NCI-H2196 treated with DMSO at 0.1 percent for 48 hours (cell line): Measurements from ENCODE around the gene SF3B3.
"Not testable (repeated sequence)": the region's sequence is repeated elsewhere in the genome, so short reads cannot be mapped to it uniquely, and the experiment has no call there.

Experiments
- DNase-seq: peaks from one replicate; lab custom pipeline; 2025; ENCODE audit not compliant: unreplicated experiment; lab: John Stamatoyannopoulos, UW

Gene SF3B3

DNA sequence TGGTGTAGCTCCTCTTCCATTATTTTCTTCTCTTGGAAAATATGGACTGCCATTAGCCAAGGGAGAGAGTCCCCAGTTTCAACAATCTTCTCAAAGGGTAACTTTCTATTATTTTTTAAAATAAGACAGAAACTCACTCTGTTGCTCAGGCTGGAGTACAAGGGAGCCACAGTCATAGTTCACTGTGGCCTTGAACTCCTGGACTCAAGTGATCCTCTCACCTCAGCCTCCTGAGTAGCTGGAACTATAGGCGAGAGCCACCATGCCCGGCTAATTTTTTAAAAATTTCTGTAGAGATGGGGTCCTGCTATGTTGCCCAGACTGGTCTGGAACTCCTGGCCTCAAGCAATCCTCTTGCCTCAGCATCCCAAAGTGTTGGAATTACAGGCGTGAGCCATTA lies 13.4 kb upstream of the SF3B3 start:
- no peak for DNase-seq

- DNase-seq = no peak
These were observed 11.8 kb upstream of the SF3B3 start for GRCh38 chr16:70511833-70512232.

- no peak for DNase-seq
These were observed 11.2 kb upstream of the SF3B3 start for GRCh38 chr16:70512456-70512855.

DNA sequence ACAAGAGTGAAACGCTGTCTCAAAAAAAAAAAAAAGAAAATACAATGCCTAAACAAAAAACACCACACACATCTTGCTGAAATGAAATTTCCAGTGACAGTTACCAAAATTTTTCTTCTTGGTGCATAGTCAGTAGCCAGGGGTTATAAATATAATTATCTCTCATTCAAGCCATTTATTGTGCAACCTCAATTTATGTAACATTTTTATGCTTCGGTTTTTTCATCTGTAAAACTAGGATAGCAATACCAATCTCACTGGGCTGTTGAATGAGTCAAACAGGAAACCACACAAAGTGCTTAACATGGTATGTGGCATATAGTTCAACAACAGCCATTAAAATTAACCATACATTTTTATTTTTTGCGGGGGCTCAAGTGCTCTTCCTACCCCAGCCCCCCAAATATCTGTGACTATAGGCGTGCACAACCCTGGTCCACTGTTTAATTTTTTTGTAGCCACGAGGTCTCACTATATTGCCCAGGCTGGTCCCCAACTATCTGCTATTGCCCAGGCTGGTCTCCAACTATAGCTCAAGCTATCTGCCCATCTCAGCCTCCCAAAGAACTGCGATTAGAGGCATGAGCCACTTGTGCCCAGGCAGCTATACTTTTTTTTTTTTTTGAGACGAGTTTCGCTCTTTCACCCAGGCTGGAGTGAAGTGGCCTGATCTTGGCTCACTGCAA lies 2.9 kb upstream of the SF3B3 start:
- DNase-seq = no peak

DNA sequence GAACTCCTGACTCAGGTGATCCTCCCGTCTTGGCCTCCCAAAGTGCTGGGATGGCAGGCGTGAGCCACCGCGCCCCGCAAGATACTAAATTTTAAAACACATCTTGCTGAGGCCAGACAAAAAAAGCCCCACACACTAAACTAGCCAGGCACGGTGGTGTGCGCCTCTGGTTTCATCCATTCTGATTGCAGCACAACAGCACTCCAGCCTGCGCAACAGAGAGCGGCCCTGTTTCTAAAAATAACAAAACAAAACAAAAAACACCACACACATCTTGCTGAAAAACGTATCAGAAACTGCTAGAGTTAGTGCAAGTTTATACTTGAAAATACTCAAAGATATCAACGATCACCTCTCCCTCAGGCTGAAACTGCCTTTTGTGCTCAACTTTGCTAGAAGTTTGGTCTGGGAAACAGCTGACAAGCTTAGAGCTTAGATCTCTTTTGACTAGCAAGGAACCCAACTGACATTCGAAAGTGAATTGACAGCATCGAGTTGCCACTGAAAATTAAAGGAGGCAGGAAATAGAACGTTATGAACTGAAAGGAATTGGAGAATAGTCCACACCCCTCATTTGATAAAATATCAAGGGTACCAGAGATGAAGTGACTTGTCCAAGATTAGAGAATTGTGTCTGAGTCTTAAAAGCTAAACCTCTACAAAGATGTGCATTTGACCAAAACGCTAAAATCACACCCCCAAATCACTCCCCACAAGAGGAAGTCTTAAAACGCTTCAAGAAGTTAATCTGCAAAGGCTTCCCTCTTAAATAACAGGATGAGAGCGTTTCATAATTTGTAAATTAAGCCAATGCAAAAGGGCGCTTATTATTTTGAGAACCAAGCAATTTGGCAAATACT lies 1.2 kb upstream of the SF3B3 start:
- DNase-seq = no peak

DNA sequence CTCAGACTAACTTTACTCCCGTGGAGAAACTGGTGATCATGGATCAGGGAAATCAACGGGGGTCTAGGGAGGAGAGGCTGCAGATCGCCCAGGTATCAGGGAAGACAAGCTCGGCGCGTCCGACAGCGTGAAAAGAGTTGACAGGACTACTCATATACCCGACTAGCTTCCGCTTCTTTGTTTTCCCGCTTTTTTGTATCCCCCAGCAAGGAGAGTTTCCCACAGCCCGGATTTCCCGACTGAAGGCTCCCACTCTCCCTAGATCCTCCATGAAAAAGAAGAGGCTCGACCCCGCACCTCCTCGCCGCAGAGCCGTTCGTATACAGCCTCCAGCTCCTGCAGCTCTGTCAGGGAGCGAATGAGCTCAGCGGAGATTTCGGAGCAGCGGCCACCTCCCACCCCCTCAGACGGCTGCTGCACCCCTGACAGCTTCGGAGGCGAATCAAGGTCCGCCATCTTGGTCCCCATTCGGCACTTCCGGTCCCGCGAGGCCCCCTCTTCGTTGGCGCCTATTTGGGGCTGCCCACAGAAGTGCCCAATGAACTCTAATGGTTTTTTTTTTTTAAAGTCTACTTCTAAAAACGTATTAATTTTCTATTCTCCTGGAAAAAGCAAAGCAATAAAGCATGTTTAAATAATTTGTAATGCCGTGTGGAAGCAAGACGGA lies 407 bp upstream of the SF3B3 start, which contains the start of gene COG4:
COG4 (minus strand) TSS at position 479 of the 667 bp plus-strand sequence; CDS start at position 468, 11 bp downstream.
- DNase-seq = peak; percentile 44

DNA sequence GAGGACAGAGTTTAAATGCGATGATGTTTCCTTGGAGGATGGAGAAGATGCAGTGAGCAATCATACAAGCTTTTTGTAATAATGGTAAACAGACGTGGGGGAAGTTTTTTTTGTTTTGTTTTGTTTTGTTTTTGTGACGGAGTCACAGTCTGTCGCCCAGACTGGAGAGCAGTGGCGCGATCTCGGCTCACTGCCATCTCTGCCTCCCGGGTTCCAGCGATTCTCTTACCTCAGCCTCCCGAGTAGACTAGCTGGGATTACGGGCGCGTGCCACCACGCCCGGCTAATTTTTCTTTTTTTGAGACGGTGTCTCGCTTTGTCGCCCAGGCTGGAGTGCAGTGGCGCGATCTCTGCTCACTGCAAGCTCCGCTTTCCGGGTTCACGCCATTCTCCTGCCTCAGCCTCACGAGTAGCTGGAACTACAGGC lies 796 bp downstream of the SF3B3 start:
- not testable (repeated sequence) for DNase-seq

GRCh38 chr16:70526403-70526802 lies 2.8 kb downstream of the SF3B3 start:
- no peak for DNase-seq

DNA sequence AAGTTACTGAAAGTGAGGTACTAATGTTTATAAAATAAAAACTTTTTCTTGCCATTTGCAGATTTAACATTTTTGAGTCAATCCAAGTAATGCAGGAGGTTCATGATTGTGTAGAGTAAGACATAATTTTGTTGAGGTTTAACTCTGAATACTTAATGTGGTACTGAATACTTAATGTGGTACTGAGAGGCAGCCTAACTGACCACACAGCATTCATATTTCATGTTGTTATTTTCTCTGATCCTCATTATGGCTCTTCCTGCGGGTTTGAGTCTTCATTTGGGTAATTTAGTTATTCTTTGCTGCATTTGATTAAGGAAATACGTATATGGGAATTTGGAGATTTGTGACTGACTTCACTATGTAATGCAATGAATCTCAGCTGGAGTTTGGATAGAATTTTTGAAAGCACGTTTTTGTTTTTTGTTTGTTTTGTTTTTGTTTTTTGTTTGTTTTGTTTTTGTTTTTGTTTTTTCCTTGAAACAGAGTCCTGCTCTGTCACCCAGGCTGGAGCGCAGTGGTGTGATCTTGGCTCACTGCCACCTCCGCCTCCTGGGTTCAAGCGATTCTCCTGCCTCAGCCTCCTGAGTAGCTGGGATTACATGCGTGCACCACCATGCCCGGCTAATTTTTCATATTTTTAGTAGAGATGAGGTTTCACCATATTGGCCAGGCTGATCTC lies 3.8 kb downstream of the SF3B3 start:
- no peak for DNase-seq

DNA sequence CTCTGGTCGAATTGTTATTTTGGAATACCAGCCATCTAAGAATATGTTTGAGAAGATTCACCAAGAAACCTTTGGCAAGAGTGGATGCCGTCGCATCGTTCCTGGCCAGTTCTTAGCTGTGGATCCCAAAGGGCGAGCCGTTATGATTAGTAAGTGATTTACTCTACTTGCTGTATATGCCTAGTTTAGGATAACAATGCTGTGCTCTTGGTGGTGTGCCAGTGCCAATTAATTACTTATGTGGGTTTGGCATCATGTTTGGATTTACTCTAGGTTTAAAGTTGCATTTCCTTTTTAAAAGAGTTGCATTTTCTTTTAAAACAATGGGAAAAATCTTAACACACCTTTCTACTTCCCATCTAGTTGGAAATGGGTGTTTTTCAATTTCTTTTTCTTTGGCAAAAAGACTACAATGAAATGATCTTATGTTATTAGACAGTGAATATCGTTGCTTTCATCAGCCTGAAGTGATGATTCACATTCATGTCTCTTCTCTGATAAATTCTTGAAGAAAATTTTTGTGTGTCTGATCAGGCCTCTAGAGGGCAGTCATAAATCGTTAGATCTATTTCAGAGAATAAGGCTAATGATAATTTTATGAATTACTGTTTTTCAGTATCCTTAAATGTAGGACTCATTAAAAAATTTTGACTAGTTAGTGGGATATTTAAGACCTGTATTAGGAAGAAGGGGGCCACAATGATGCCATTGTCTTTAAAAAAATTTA lies 5.6 kb downstream of the SF3B3 start:
- DNase-seq = no peak

- DNase-seq = not testable (repeated sequence)
These were observed 6.3 kb downstream of the SF3B3 start for GRCh38 chr16:70529954-70530353.

DNA sequence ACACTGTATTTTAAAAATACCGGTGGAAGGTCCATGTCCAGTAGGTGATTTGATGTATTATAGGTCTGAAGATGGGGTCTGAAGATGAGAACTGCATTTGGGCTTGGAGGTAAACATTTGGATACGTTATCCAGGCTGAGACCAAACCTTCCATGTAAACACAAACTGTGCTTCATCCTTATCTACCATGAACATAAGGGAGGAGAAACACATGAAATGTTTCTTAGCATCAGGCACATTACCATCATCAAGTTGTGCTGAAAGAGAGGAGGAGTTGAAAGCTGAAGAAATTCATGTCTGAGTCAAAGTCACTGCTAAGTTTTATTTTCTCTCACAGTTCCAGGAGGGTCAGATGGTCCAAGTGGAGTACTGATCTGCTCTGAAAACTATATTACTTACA lies 11.4 kb downstream of the SF3B3 start:
- DNase-seq = no peak

- no peak for DNase-seq
These were observed 17.4 kb downstream of the SF3B3 start for GRCh38 chr16:70540994-70541393.

DNA sequence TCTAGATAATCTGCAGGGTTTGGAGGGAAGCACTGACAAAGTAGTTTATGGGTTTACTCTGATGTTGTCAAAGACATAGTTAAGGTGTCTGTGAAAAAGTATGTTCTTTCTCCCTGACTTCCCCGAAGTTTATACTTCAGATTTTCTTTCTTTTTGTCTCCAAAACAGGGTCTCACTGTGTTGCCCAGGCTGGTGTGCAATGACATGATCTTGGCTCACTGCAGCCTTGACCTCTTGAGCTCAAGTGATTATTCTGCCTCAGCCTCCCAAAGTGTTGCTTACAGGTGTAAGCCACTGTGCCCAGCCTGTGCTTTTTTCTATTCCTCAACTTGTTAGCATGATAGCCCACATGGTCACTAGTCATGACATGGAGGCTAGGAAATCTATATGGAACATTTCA lies 20.9 kb downstream of the SF3B3 start:
- no peak for DNase-seq

DNA sequence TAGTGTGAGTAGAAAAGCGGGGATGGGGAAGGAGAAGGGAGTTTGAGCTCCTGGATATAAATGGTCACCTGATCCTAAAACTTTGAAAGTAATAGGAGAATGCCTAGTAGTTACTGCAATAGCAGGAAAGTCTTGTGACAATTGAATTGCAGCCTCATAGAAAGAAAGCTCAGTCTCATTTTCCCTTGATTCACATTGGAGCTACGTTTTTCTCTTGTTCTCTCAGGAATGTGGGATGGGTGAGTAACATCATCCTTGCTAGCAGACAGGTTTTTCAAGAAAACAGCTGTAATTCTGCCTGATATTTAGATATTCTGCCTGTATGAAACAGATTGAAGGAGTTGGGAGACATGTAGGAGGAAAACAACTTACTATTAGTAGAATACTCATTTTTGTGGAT lies 25.3 kb downstream of the SF3B3 start:
- DNase-seq = no peak

- no peak for DNase-seq
These were observed 26.5 kb downstream of the SF3B3 start for GRCh38 chr16:70550082-70550481.

- no peak for DNase-seq
These were observed 28.2 kb downstream of the SF3B3 start for GRCh38 chr16:70551788-70552187.

DNA sequence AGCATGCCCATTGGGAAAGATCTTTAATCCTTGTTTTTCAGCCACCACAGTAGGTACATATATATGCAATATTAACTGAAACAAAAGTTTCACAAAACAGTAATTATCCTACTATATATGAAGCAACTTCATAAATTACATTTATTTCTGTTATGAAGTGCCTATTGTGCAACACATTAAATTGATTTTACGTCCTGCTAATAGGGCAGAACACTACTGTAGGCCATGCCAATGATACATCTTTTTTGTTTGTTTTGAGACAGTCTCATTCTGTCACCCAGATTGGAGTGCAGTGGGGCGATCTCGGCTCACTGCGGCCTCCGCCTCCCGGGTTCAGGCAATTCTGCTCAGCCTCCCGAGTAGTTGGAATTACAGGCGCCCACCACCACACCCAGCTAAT lies 29.1 kb downstream of the SF3B3 start:
- no peak for DNase-seq

DNA sequence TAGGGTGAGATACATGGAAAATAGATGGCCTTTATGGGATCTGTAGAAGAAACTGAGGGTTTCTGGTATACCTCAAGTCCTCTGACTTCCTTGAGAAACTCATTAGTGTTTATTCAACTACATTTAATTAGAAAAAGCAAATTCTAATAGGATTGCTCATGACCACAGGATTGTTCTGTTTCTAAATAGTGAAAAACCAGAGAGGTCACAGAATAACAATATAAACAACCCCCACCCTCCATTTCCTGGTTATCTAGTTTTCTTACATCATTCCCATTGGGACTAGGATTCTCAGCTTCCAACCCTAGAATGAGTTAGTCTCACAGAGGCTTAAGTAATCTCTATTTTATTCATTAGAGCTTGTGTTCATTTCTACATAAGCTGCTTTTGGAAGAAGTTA lies 30.0 kb downstream of the SF3B3 start:
- no peak for DNase-seq

GRCh38 chr16:70556063-70556462 lies 32.4 kb downstream of the SF3B3 start:
- no peak for DNase-seq

- DNase-seq = no peak
These were observed 38.0 kb downstream of the SF3B3 start for GRCh38 chr16:70561623-70562022.
